Vein endothelial cell (primary cell): ENCODE data around the gene MGAM2. TPM values are rescaled to one million over a fixed set of nuclear protein-coding genes. Genes with fewer than 3 reads are reported as not detected.

ENCODE experiments used
- total RNA-seq: library from RNA; depleted of rRNA; stranded (reverse); fragments of >200 nt; gene quantifications from 2 replicates; pipeline ENCODE4 v1.2.3, GENCODE V29; 2012

MGAM2 gene
- total RNA-seq = not detected in 2 replicates

DNA sequence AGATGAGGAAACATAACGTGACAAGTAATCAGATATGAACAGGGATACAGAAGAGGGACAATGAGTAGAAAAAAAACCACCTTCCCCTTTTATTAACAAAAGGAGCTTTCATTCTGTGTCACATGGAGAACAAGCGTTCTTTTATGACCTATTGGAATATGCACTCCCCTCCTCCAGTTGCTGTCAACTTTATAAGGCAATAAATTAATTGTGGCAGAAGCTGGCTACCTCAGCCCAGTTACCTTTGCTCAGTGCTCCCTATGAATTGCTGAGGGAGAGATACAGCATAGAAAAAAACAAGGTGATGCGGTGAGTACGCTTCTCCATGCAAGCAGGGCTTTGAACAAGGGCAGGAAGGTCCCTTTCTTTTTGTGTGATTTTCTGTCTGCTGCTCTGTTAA is at the start of gene MGAM2:
Gene MGAM2 (plus strand): TSS at position 220 of the 400 bp plus-strand sequence. CDS start 5,156 bp downstream, outside the sequence.

DNA sequence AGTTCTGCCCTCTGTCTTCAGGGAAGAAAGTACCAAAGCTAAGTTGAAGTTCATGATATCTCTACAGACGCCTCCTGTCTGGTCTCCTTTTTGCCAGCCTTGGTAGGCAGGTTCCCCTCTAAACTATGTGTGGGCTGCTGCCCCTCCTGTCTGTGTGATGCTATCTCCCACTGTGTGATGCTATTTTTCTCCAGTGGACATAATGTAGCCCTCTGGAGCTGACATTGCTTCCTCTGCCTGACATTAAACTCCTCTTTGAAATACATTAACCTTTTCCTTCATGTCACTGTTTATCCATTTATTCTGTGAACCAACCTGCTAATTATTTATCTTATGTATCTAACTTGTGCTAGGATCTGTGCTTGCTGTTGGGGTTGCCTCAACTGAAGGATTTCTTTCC is 146.4 kb downstream of the MGAM2 start, which contains the start of gene PRSS58:
Gene PRSS58 (minus strand): TSS at position 101 of the 400 bp plus-strand sequence. CDS start 351 bp downstream, outside the sequence.

Other genes with a start within 250 kb of the MGAM2 start
- gene OR9A4, start 195.3 kb upstream of the MGAM2 start, total RNA-seq = not detected in 2 replicates
- not detected in 2 replicates for gene CLEC5A, start 164.7 kb upstream of the MGAM2 start, total RNA-seq
- not detected in 2 replicates for gene TAS2R38, start 137.9 kb upstream of the MGAM2 start, total RNA-seq
- under 0.01 TPM in 1 of 2 replicates, not detected in the other for gene MGAM, start 115.8 kb upstream of the MGAM2 start, total RNA-seq
- not detected in 2 replicates for gene PRSS58, start 146.3 kb downstream of the MGAM2 start, total RNA-seq